D721Med (cell line): Measurements from ENCODE around the gene SLC6A19.

Experiments used
- DNase-seq: peaks from one replicate; pipeline ENCODE4 v3.0.0; 2011; ENCODE audit warnings: low spot score; ENCODE audit not compliant: insufficient read length
- FAIRE-seq: peaks from 2 replicates; lab custom pipeline; 2011; peaks lifted over from hg19 to GRCh38; lab: Jason Lieb, UNC
- CTCF ChIP-seq: IDR thresholded peaks from 2 replicates; pipeline ENCODE4 v1.5.1; 2012; ENCODE audit warnings: mild to moderate bottlenecking, control low read depth; ENCODE audit not compliant: insufficient read depth; ENCODE audit errors: missing control alignments

Gene SLC6A19

DNA sequence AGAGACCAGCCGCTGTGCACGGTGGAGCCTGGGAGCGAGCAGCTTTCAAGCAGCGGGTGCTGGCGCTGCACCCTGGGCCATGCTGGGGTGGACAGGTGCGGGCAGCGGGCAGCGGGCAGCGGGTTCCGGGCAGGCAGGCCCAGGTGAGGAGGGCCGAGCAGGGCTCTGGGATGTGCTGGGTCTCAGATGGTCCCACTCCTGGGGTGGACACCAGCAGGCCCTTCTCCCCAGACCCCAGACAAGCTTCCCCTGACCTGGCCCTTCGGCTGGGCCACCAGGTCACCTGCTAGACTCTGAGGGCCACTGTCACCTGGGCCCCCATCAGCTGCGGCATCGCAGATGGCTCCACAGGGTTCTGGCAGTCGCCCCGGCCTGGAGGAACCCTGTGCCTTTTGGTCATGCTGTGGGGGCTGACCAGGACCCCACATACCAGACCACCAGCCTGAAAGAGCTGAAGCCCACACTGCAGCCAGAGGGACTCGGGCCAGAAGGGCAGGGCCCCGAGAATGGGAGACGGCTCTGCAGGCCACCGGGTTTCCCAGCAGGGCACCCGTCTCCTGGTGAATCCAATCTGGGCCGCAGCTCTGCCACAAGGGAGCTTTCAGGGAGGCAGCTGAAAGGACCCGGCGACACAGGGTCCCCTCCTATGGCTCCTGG lies 2.0 kb downstream of the SLC6A19 start:
- DNase-seq (no peak), FAIRE-seq (no peak)
- no peak for TF ChIP-seq CTCF

DNA sequence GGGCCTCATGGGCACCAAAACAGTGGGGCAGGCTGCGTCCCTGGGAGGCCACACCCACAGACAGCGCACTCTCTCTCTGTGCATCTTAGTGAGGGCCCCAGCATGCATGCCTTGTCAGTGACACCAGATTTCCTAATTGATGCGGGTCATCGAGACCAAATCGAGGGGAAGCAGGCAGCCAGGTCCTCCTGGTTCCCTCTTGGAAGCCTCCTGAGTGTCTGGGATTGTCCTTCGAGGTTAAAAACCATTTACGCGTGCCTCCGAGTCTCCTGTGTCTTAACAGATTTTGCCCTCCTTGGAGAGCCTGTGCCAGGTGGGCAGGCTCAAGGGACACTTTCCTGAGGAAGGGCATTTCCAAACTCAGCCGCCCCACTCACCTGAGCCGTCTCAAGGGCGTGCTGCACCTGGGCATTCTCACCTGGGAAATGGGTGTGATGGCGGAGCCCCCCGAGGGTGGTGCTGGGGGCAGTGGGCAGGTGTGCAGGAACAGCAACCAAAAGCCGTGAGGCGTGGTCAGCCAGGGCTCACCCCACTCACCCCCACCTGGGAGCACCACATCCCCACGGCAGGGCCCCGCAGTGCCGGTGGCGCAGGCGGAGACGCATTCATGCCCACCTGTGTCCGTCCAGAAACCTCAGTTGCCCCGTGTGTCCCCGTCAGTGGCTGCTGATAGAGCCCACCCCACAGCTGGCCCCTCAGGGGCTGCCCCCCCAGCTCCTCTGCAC lies 2.7 kb downstream of the SLC6A19 start:
- no peak for TF ChIP-seq CTCF
- FAIRE-seq: no peak
- DNase-seq: no peak

- FAIRE-seq (no peak), DNase-seq (no peak)
- no peak for TF ChIP-seq CTCF
Observed at GRCh38 chr5:1204693-1205242, 3.4 kb downstream of the SLC6A19 start.

DNA sequence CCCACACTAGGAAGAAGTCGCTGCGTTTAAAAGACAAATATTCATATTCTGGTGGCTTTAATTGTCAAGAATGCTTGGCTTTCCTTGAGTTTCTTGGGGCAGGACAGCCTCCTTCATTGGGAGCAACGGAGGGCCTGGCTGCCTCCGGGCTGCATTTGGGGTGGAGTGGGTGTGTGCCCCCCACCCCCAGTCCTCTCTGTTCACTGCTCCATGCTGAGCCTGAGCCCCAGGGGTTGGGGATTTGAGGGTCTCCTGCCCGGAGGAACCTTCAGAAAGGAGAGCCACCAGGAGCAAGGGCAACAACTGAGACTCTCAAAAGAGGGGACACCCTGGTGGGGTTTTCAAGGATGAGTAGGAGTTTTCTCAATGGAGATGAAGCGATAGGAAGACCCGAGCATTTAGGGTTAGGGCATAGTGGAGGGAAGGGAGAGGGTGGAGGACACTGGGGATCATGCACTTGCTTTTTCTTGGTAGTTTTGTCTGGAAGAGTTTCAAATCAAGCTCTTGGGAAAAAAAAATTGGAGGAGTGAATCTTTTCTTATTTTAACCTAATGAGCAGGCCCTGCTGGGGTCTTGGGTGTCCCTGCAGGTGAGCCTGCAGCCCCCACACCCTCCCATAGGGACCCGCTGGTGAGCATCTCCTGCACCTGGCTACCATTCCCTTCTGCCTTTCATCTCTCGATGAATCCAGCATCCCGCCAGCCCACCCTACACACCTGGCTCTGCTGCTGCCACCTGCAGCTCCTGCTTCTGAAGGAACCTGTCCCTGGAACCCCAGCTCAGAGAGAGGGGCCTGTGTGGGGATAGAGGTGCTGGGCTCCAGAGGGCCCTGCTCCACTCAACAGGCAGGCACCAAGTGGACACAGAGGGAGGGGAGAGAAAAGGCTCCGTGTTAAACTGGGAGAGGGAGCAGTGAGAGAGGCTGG lies 4.1 kb downstream of the SLC6A19 start:
- no peak for DNase-seq
- FAIRE-seq: no peak
- no peak for TF ChIP-seq CTCF

DNA sequence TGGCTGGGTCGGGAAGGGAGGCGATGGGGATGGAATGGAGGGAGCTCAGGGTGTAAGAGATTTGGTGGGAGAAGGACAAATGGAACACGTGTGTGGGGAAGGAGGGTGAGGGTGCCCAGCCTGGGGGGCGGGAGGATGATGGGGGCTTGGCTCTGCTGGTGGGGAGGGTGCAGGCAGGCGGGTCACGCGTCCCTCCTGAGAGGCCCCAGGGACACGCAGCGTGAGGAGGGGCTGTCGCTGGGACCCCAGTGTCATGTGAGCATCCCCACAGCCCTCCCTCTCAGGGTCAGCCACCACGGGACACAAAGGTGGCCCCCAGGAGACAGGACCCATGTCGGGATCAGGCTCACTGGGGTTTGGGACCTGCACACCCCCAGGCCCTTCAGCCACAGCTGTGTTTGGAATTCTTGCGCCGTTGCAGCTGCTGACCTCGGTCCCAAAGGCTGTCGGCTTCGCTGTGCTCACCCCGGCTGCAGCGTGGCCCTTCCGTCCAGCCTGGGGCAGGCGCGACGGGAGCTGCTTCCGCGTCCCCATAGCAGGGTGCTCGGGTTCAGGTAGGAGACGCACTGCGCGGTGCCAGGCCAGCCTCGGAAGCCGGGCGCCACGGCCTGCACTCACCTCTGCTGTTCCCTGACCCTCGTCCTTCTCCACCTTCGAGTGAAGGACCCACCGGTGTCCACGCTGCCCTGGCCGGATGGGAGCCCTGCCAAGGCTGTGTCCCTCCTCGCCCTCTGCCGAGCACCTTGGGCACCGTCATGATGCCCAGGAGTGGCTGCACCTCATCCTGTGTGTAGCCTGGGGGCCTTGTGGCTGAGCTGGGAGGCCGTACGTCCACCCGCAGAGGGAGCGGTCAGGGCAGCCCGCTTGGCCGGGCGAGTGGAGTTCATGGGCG lies 5.4 kb downstream of the SLC6A19 start:
- DNase-seq: no peak
- no peak for FAIRE-seq
- no peak for TF ChIP-seq CTCF

GRCh38 chr5:1207555-1207954 lies 6.2 kb downstream of the SLC6A19 start:
- DNase-seq (no peak), FAIRE-seq (no peak)

More at GRCh38 chr5:1207555-1207954, 6.2 kb downstream of the SLC6A19 start:
- TF ChIP-seq CTCF: no peak
